NOMO-1 treated with dmso at 0.1 percent for 144 hours (cell line): ENCODE measurements around the gene MTCL1.
A peak's percentile ranks its signal among the peaks of the same experiment; 100 is the strongest.
"Not testable (repeated sequence)": the region's sequence is repeated elsewhere in the genome, so short reads cannot be mapped to it uniquely, and the experiment has no call there.

Experiments used
- DNase-seq: peaks from one replicate; lab custom pipeline; 2025; ENCODE audit not compliant: unreplicated experiment; lab: John Stamatoyannopoulos, UW

Gene MTCL1

DNA sequence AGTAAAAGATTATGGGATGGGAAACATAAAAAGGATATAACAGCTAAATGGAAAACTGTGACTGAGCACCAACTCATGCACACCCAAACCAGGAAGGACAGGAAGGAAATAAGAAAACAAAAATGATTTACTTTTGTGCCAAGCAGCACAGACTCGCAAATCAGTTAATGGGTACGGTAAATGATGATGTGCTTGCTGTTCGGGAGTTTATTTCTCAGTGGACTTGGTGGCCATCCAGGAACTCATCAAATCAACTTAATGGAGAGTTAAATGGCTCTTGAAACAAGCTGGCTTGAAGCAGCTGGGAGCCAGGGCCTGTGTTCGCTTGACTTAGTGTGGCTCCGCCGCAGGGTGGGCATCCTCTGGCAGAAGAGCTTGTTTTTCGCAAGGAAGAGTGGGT is 36.2 kb downstream of the MTCL1 start:
- DNase-seq, result no peak

DNA sequence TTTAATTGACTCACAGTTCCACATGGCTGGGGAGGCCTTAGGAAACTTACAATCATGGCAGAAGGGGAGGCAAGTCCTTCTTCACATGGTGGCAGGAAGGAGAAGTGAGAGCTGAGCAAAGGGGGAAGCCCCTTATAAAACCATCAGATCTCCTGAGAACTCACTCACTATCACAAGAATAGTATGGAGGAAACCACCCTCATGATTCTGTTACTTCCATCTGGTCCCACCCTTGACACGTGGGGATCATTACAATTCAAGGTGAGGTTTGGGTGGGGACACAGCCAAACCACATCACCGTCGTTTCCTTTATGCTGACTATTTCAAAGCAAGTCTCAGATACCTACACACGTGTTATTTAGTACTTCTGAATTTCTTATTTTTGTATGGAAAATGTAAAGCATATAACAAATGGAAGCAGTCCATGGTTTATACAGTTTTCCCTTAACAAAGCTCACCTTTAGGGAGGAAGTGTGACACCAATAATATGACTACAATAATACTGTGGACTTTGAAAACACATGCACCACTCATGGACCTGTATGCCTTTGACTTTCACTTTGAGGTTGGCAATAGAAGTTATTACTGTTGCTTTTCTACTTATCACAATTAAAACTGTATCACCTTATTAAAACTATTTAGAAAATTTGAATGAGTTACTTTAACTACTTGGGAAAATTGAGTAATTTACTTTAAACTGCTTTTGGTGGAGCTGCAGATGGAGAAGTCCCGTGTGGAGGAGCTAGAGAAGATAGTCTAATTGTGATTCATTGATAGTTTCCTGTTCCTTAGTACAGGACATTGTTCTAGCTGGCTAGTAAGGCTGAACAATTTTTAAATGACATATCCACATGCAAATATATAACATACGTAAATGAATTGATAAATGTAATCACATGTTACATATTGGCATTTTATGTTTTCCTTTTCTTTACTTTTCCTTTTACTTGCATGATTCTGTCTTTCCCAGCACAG is 37.3 kb downstream of the MTCL1 start:
- no peak for DNase-seq

DNA sequence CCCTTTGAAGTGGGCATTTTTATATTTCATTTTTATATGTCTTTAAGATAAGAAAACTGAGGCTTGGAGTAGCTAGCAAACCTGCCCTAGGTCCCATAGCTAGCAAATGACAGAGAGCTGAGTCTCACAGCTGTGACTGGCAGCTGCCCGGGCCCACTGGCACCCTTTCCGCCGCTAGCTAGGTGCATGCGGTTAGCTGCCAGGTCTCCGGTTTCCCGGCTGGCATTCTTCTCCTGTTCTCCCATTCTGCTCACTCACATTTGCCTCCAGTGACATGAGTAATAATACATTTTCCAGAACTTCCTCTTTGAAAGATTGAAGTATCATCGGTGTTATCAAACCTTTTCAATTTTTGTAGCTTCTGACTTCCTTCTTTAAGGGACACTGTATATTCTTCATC is 38.7 kb downstream of the MTCL1 start:
- no peak for DNase-seq

DNA sequence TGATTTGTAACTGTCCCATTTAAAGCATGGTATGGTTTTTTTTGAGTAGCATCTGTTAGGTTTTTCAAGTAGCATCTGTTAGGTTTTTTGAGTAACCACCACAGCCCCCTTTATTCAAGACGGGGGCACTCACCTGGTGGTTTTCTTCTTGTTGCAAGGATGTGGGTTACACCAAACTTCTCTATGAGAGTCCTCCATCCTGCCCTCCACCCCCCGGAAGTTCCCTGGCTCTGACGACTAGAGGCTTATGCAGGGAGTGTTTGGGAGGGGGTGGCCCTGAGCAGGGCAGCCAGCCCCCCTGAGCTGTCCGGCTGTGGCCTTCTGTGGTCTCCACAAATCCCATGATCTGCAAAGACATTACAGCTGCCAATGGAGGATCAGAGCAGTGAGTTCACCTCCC is 39.3 kb downstream of the MTCL1 start:
- no peak for DNase-seq

DNA sequence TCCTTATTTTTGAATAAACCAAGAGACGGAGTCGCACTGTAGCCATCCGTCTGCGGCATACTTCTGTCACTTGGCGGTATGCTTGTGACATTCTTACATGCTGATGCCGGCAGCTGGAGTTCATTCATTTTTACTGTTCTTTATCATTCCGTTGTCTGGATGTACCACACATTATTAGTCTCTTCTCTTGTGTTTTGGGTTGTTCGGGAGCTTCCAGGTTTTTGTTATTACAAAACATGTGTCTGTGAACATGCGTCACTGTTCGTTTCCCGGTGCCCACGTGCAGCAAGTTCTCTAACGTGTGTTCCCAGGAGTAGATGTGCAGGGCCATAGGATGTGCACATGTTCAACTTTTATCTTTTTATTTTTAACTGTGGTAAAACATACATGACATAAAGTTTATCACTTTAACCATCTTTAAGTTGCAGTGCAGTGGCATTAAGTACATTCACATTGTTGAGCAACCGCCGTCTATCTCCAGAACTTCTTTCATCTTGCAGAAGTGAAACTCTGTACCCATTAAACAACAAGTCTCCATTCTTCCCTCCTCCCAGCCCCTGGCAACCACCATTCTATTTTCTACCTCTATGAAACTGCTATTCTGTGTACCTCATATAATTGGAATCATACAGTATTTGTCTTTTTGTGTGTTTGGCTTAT is 40.1 kb downstream of the MTCL1 start:
- peak; percentile 62 for DNase-seq

DNA sequence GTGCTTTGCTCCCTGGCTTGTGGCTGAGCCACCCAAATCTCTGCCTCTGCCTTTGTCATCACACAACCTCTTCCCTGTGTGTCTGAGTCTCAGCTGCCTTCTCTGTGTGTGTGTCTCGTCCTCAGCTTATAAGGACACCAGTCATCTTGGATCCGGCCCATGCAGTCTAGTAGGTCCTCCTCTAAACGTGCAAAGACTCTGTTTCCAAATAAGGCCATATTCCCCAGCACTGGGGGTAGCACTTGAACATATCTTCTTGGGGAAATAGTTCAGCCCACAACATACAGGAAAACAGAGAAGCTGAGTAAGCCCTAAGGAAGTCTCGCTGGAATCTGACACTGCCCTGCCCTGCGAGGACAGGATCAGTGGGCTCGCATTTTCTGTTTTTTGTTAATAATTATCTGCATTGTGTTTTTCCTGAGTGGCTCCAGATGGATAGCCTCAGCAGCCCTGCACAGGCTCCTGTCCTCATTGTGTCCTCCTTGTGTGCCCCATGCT is 42.1 kb downstream of the MTCL1 start:
- DNase-seq, result no peak

DNA sequence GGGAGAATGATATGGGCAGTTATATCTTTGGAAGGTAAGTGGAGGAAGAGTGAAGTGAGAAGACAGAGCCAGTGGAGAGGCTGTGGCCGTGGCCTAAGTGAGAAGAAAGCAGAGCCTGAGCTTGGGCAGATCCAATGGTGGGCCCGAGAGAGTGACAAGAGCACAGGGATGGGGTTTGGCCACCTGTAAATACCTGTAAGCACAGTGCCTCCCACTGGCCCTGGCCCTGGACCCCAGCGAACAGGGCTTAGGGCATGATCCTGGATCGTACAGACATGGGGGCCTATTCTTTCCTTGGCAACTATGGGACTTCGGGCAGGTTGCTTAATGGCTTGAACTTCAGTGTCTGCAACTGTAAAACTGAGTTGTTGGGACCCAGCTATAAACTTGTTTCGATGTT is 44.1 kb downstream of the MTCL1 start:
- no peak for DNase-seq

DNA sequence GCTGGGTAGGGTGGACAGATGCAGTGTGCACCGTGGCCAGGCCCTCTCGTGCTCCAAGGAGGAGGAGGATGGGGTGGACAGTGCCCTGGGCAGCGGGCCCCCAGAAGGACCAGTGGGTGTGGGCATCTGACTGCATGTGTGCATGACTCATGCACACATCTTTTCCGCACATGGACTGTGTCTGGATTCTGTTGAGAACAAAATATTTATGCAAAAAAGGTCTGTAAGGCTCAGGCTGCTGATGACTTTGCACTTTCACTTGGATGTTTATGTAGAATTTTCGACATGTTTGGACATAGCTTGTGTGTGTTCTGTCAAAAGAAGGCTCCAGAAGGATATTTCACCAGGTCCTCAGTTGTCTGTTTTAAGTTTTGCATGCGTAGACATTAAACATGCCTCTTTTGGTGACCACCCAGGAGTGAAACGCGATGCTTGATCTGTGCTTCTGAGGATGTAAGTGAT is 45.6 kb downstream of the MTCL1 start:
- no peak for DNase-seq

DNA sequence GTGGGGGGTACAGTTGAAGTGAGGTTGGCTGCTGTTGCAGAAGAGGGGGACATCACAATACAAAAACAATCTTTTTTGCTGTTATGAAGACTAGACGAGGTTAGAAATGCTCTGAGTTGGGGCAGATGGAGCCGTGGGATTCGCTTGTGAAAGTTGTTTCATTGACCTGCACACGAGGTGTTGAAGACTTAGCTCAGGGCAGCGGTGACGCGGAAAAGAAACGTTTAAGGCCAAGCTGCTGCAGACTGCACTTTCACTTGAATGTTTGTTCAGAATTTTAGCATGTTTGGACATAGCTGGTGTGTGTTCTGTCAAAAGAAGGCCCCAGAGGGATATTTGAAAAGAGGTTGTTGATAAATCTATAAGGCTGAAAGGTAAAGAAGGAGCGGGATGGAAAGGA is 46.3 kb downstream of the MTCL1 start:
- DNase-seq, result no peak

DNA sequence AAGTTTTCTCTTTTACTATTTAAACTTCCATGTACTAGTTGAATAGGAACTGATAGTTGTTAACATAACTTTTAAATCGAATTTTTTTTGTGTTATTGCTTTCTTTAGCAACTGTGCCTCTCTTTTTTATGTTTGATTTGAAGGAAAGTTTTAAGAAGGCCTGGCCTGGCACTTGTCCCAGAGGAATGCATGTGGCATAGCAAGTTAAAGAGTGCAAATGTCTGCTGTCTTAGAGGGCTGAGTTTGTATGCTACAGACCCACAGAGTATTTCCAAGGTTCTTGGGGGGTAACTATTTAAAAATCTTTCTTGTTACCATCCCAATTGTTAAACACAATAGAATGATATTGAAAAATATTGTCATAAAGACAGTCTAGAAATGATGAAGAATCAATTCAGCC is 47.0 kb downstream of the MTCL1 start:
- DNase-seq, result no peak

DNA sequence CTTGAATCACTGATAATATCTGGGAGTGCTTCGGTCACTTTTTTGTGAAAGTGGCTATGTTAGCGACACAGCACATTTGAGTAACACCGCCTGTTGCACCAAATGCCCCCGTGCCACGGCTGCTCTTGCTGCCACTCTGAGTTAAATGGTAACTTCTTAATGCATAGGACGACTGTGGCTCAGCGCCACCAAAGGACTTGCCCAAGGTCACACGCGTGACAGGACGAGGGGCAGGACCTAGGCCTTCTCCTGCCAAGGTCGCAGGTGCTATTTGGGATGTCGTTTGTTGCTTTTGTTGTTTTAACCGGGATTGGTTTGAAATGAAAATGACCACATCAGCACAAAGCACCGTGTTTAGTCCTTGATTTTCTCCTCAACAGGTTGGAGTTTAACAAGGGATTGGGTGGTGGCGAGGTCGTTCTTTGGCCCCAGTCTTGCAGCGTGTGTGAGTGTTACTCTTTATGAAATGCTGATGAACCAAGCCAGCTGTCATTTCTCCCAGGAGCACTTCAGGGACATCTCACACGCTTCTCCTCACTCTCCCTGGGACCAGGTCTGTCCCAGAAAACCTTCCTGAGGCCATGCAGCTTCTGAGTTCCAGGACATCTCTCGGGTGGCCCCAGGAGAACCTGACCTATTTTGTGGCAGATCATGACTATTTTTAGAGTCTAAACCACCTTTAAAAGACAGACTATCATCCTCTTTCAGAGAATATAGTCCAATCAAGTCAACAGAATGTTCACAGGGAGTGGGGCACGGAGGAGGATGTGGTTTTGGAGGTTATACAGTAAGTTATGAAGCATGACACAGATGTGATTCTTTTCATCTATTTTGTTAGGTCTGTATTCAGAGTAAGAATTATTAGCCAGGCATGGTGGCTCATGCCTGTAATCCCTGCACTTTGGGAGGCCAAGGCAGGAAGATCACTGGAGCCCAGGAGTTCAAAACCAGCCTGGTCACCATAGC is 49.9 kb downstream of the MTCL1 start:
- DNase-seq, result no peak

DNA sequence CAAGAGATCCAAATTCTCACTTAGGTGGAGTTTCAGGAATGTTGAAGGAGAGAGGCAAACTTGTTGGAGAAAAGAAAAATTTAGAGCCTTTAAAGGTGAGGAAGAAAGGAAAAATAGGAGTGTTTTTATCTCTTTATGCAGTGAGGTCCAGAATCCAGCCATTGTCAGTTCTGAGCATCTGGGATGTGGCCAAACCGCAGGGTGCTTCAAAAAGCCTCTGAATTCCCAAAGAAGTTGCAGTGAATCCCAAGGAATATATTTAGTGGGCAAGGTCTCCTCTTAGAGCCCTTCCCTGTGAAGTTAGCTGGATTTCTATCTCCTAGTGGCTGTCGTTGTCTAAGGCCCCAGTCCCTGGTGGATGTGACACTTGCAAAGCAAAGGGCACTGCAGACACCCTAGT is 51.2 kb downstream of the MTCL1 start:
- DNase-seq, result no peak

DNA sequence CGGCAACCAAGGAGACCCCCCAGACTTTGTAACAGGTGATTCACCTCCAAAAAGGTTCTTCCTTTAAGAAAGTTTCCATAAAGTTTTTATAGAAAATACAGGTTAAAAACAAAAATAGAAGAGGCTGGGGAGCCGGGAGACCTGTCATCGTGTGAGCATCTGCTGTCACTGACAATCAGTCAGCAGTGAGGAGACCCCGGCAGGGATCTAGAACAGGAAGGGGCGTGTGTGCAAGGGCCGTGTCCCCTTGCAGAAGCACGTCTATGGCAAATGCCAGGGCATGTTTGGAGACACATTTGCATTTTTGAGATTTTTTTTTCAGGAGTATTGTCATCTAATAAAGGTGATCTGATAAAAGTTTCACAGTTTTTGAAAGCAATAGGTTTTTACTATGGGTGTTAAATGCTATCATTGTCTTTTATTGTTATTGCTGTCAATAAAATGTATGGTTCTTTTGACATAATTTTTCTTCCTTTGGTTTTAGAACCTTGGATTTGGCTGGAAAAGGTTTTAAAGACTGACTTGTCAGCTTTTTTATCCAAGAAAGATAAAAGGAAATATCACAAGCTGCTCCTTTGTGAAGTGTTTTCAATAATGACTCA is 52.1 kb downstream of the MTCL1 start:
- DNase-seq, result no peak

DNA sequence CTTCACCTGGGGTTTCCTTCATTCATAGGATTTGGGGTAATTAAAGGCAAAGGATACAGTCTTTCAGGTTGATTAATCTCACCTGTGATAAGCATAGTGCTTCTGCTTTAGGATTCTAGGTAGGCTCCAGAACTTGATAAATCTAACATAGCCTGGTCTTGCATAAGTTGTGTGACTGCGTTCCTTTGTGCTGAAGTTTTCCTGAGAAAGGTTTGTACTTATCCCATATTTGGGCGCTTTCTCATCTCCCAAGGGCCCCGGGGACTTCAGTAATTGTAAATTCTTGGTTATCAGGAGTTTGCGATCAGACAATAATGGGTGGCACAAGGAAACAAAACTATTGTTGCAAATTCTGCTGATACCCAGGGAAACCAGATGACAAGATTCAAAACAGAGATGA is 53.1 kb downstream of the MTCL1 start:
- DNase-seq, result no peak

DNA sequence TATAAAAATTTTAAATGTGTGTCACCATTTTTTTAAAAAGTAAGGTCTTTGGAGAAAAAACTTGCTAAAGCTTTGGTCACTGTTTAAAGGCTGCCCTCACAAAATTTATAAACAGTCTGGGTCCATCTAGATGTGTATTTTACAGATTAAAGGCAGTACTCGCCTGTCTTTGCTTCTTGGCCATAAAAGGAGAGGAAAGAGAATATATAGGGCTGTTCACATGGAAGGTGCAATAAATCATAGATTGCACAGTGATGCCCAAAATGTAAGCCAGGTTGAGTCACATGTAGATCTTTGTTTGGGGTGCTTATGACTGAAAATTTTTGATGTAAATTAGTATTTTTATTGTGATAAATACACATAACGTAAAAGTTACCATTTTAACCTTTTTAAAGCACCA is 55.6 kb downstream of the MTCL1 start:
- no peak for DNase-seq

DNA sequence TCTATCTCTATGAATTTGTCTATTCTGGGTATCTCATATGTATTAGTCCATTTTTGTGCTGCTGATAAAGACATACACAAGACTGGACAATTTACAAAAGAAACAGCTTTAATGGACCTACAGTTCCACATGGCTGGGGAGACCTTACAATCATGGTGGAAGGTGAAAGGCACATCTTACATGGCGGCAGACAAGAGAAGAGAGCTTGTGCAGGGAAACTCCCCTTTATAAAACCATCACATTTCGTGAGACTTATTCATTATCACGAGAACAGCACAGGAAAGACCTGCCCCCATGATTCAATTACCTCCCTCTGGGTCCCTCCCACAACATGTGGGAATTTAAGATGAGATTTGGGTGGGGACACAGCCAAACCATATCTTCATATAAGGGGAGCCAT is 56.2 kb downstream of the MTCL1 start:
- DNase-seq, result not testable (repeated sequence)

DNA sequence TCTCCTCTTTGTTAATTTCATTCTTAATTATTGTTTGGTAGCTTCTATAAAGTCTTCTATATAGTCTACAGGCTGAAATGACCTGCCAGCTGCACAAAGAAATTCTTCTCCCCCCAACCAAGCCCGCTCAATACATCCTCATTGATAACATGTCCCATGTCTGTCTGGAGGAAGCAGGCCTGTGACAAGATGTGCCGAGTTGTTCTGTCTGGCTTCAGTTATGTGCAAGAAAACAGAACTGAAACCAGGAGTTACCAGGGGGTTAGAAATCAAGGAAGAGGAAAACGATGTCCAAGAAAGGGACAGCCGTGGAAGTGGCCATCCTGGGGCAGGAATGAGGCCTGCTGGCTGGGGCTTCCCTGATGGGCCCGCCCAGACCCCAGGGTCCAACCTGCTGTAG is 57.6 kb downstream of the MTCL1 start:
- DNase-seq, result peak; percentile 4

DNA sequence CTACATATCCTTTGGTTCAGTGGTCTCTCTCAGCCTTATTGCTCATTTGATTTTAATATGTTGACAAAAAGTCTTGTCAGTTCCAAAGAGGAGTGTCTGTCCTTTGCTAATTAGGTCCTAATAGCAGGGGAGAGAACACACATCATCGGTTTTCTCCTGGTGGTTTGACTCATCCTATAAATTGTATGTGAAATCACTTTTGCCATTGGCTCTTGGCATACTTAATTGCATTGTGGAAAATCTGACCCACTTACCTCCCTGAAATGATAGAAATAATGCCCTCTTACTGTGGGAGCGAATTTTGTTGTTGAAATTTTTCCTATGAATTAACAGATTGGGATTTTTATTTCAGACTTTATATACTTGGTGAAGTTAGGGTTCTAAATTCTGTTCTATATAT is 58.3 kb downstream of the MTCL1 start:
- DNase-seq, result no peak

DNA sequence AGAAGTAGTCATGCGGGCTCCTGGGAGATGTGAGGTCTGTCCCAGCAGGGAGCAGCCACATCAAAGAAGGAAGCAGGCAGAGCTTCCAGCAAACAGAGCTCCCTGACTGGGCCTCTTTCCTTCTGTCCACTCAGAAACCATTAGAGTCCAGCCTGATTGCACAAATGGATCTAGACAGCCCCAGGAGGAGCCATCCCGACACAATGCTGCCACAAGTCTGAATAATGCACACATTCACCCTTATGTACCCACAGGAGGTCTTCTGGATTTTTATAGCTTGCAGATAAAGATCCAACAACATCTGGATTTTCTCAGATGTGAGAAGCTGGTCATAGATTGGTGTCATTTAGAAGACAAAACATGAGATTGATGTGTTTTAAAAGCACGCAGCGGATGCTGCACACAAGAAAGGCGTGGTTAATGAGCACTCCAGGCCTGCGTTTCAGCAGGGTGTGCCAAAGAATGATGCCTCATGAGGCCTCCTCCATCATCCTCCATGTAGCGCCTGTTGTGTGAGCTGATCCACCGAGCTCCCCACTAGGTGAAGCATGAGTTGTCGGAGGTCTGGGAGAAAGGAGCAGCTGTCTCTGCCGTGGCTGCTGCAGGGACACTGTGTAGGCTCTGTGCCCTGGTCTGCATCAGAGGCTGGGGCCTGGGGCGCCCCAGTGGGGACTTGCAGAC is 60.6 kb downstream of the MTCL1 start:
- DNase-seq, result no peak
